ENCODE measurements around the gene EFHC2. TPM values are rescaled to one million over a fixed set of nuclear protein-coding genes. Genes with fewer than 3 reads are reported as not detected.

EFHC2 gene, protein sequence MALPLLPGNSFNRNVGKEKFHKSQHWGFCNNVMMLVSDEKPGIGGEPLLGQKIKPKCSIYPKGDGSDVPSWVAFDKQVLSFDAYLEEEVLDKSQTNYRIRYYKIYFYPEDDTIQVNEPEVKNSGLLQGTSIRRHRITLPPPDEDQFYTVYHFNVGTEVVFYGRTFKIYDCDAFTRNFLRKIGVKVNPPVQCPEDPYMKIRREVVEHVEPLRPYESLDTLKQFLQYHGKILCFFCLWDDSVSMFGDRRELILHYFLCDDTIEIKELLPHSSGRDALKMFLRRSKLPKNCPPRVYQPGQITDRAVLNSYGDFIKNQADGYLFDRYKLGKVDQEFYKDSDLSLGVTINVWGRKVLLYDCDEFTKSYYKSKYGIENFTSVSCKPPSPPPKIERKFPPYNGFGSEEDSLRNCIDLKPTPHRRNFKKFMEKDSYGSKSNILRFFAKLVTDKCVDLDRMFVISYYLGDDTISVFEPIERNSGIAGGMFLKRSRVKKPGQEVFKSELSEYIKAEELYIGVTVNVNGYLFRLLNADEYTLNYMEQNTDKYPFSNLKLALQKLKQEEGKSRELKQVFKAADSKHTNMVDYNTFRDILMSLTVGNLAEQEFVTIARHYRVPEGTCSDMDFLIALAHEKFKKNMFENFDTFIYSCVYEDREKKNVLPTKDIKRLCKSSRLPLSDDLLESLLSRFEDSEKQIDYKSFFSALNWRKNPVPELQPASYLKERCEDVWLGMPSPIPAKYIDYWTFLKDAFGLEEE
- not detected in 2 replicates for total RNA-seq (2013; cell fraction: nucleolus; rRNA removed)
- not detected in 2 replicates for total RNA-seq (2014; rRNA removed)
- total RNA-seq (2014; rRNA removed; fragmentation: Illumina TruSeq; extraction: Trizol) = not detected in 2 replicates
- total RNA-seq (2021) = 0.08 TPM in 1 of 2 replicates, not detected in the other
- polyA plus RNA-seq (2011; ENCODE audit: low read depth) = not detected
- polyA plus RNA-seq (2011; rRNA removed) = 0.56 and 0.62 TPM in 2 replicates
- 0.12 and 0.16 TPM in 2 replicates for polyA plus RNA-seq (2011; cell fraction: cytosol; rRNA removed)
- 0.20 and 0.45 TPM in 2 replicates for polyA plus RNA-seq (2011; cell fraction: nucleus; rRNA removed)
- not detected in 2 replicates for polyA plus RNA-seq (2012)
- polyA plus RNA-seq (2014; fragmentation: Illumina TruSeq; extraction: Trizol) = 0.16 TPM in 1 of 2 replicates, not detected in the other
- polyA plus RNA-seq (2014; fragmentation: Nextera tagmentation; extraction: Ambion mirVana) = not detected
- not detected in 2 replicates for polyA plus RNA-seq (2014; rRNA removed)
- not detected for polyA plus RNA-seq (2016; fragmentation: Nextera tagmentation; extraction: Ambion mirVana)
- polyA minus RNA-seq (2011; rRNA and poly(A)+ RNA removed) = 0.29 and 0.31 TPM in 2 replicates
- not detected in 2 replicates for polyA minus RNA-seq (2011; cell fraction: cytosol; rRNA and poly(A)+ RNA removed)
- polyA minus RNA-seq (2011; cell fraction: nucleus; rRNA and poly(A)+ RNA removed) = 0.36 and 0.38 TPM in 2 replicates
- Bru-seq, nascent RNA = percentile 3 among the genes with signal in this experiment
- percentile 2 among the genes with signal in this experiment for BruChase-seq, experiment 1, labeled RNA remaining after a 6-hour chase
- not detected for BruChase-seq, experiment 2, labeled RNA remaining after a 2-hour chase
- long read RNA-seq, experiment 1 = 0 reads
- long read RNA-seq, experiment 2 = 0 reads

GRCh38 chrX:44343412-44344141 lies at the start of gene EFHC2:
EFHC2 (minus strand) TSS chrX:44343672; CDS start chrX:44343588, 84 bp downstream.
- DNase-seq (ENCODE audit: low read depth, low spot score) (no peak), FAIRE-seq (no peak), ATAC-seq (peak; percentile 68)
- CTCF ChIA-PET = no interaction called here
- peak within 1 kb of the TSS; percentile 53; the same call in 1 of the 2 replicates for H2AFZ ChIP-seq (ENCODE audit: control insufficient read depth, low read depth, low read length)
- no peaks in the 10 kb centered on the region for H3K27me3 ChIP-seq (replicated peaks in 1 of 2; ENCODE audit: control insufficient read depth in 2 of 2, insufficient read depth in 2 of 2, low read length in 1 of 2)
- BruUV-seq (replicated peaks) = no TSS peak
- peak within 1 kb of the TSS; percentile 22; the same call in 1 of the 2 replicates for H3K4me2 ChIP-seq (ENCODE audit: control insufficient read depth, insufficient read depth)
- no peaks in the 10 kb centered on the region for H3K79me2 ChIP-seq (ENCODE audit: control insufficient read depth, insufficient read depth, low read length)
- H3K36me3 ChIP-seq (ENCODE audit: control insufficient read depth in 2 of 2, insufficient read depth in 2 of 2, low read length in 1 of 2) = no peaks in the 10 kb centered on the region
- H3K9me3 ChIP-seq (replicated peaks; ENCODE audit: control insufficient read depth, insufficient read depth, low read length) = no peaks in the 10 kb centered on the region
- SMC1A ChIA-PET (ENCODE audit: uncharacterized antibody, unreplicated experiment) = no interaction called here
- intact Hi-C loops (cut with micrococcal nuclease; ENCODE audit: unreplicated experiment) = no loop called here
- POLR2A ChIA-PET = no interaction called here
- H3K9ac ChIP-seq (ENCODE audit: control insufficient read depth, insufficient read depth, low read length) = no peak within 1 kb of the TSS
- in situ Hi-C loops (cut with MboI) = no loop called here
- RAD21 ChIA-PET (ENCODE audit: unreplicated experiment) = no interaction called here
- no peaks in the 10 kb centered on the region for H3K4me1 ChIP-seq (ENCODE audit: control insufficient read depth, insufficient read depth, low read length)
- no peak within 1 kb of the TSS for H3K4me3 ChIP-seq
- WGBS (ENCODE audit: insufficient coverage, insufficient replicate concordance, low lambda C conversion rate, missing lambda C conversion rate) = 23% methylated on average over 21 of the region's 39 CpGs
- H3K27ac ChIP-seq (ENCODE audit: control insufficient read depth, insufficient read depth) = no peak within 1 kb of the TSS
- H4K20me1 ChIP-seq (ENCODE audit: control insufficient read depth, insufficient read depth) = no peaks in the 10 kb centered on the region
- TF ChIP-seq NBN (IDR thresholded peaks at IDR 0.05) (no peak), NR2C1 (IDR thresholded peaks at IDR 0.05) (no peak), JUNB (IDR thresholded peaks at IDR 0.05) (no peak), SMAD1 (IDR thresholded peaks at IDR 0.05; ENCODE audit: low read depth, partially characterized antibody) (no peak), SUPT20H (IDR thresholded peaks at IDR 0.05; ENCODE audit: borderline replicate concordance, control insufficient read depth, low read depth, low read length) (no peak), ZNF207 (IDR thresholded peaks at IDR 0.05; ENCODE audit: borderline replicate concordance) (no peak), CREM (IDR thresholded peaks at IDR 0.05; ENCODE audit: low read depth) (no peak), CEBPB (IDR thresholded peaks at IDR 0.05; ENCODE audit: borderline replicate concordance in 1 of 2, low read depth in 2 of 2, low read length in 2 of 2) (no peak), ELK1 (IDR thresholded peaks at IDR 0.05; ENCODE audit: low read depth, low read length) (no peak), NR2C2 (IDR thresholded peaks at IDR 0.05; ENCODE audit: borderline replicate concordance, control insufficient read depth, insufficient read length, low read depth) (no peak), USF1 (IDR thresholded peaks at IDR 0.05; ENCODE audit: borderline replicate concordance, extremely low read length, insufficient read depth, low read depth, low read length) (no peak), BMI1 (IDR thresholded peaks at IDR 0.05; ENCODE audit: borderline replicate concordance) (no peak), BRCA1 (IDR thresholded peaks at IDR 0.05; ENCODE audit: low read depth, low read length) (no peak), SP1 (IDR thresholded peaks at IDR 0.05; ENCODE audit: low read depth, low read length) (no peak), ZNF24 (IDR thresholded peaks at IDR 0.05) (no peak)
- TF ChIP-seq, protein P1, sequence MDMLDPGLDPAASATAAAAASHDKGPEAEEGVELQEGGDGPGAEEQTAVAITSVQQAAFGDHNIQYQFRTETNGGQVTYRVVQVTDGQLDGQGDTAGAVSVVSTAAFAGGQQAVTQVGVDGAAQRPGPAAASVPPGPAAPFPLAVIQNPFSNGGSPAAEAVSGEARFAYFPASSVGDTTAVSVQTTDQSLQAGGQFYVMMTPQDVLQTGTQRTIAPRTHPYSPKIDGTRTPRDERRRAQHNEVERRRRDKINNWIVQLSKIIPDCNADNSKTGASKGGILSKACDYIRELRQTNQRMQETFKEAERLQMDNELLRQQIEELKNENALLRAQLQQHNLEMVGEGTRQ (IDR thresholded peaks at IDR 0.05; ENCODE audit: borderline replicate concordance, low read depth, low read length) = no peak

Measured in GM12878 (cell line).